Measurements from ENCODE around the gene SLC45A2. TPM values are rescaled to one million over a fixed set of nuclear protein-coding genes. Genes with fewer than 3 reads are reported as not detected.
"Not testable (repeated sequence)": the region's sequence is repeated elsewhere in the genome, so short reads cannot be mapped to it uniquely, and the experiment has no call there.

SLC45A2 gene
- under 1 TPM in 1 of 4 donors, not detected in 3; 0.32 TPM for total RNA-seq
- 0.70 TPM for polyA plus RNA-seq
- long read RNA-seq, donor 1, result 0 reads
- long read RNA-seq, donor 2, result 0 reads
- long read RNA-seq, donor 3, result 0 reads
- long read RNA-seq, donor 4, result 0 reads

DNA sequence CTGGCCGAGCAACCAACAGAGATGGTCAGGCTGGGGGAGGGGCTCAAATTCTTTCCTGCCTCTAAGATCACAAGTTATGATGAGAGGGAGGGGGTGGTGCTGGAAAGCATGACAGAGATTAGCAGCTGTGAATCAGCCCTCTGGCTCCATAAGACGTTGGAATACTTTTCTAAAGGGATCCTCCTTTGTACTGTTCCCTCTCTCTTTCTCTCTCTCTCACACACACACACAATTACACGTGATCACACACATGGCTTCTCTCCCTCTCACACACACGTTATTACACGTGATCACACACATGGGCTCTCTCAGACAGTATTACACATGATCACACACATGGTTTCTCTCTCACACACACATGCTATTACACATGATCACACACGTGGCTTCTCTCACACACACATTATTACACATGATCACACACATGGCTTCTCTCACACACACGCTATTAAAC is at the start of gene SLC45A2:
TSS of gene SLC45A2 (minus strand) at position 23 of the 454 bp plus-strand sequence. CDS start 110 bp downstream, outside the sequence.
- ATAC-seq (peak in 1 of 2 donors; percentile 36), DNase-seq (no peak)
- Histone ChIP-seq H3K27ac (ENCODE audit: low read length) (no peak within 1 kb of the TSS), H3K9me3 (ENCODE audit: control insufficient read depth, low read length) (no peaks in the 10 kb centered on the region), H3K4me1 (ENCODE audit: control insufficient read depth, insufficient read depth, low read length) (no peaks in the 10 kb centered on the region), H3K27me3 (ENCODE audit: control insufficient read depth, insufficient read depth) (no peaks in the 10 kb centered on the region), H3K4me3 (ENCODE audit: low read length) (no peak within 1 kb of the TSS)
- intact Hi-C loops (cut with DNase I), result no loop called here
- 65% methylated on average over 7 of the region's 7 CpGs for WGBS

DNA sequence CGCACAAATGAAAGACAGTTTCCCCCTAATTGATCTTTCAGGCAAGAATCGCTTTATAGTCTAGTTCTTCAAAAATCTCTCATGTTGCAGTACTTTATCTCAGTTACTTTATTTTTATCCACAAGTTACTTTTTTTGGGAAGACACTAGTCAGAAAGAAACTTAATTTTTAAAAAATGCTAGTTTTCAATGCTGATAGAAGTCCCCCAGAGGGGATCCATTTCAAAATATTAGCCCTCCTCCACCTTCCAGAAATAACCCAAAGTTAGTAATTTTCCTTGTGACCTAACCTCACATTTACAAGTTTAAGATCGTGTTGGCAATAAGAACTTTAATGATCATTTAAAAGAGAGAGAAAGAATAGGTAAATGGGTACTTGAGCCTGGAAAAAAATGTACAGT is 47.5 kb upstream of the SLC45A2 start:
- Histone ChIP-seq H3K9me3 (ENCODE audit: control insufficient read depth, low read length) (no peaks in the 10 kb centered on the region), H3K4me3 (ENCODE audit: low read length) (no peak overlapping the region), H3K27ac (ENCODE audit: low read length) (no peak overlapping the region), H3K4me1 (ENCODE audit: control insufficient read depth, insufficient read depth, low read length) (no peaks in the 10 kb centered on the region), H3K27me3 (ENCODE audit: control insufficient read depth, insufficient read depth) (no peaks in the 10 kb centered on the region)
- ATAC-seq (no peak), DNase-seq (no peak)
- intact Hi-C loops (cut with DNase I), result no loop called here
- 81% methylated on average over 3 of the region's 3 CpGs for WGBS

GRCh38 chr5:34031117-34031516 is 46.6 kb upstream of the SLC45A2 start:
- Histone ChIP-seq H3K27ac (ENCODE audit: low read length) (no peak overlapping the region), H3K9me3 (ENCODE audit: control insufficient read depth, low read length) (no peaks in the 10 kb centered on the region), H3K4me3 (ENCODE audit: low read length) (no peak overlapping the region), H3K27me3 (ENCODE audit: control insufficient read depth, insufficient read depth) (no peaks in the 10 kb centered on the region), H3K4me1 (ENCODE audit: control insufficient read depth, insufficient read depth, low read length) (no peaks in the 10 kb centered on the region)
- intact Hi-C loops (cut with DNase I), result no loop called here
- ATAC-seq (no peak), DNase-seq (no peak)
- WGBS, result 88% methylated on average over 2 of the region's 2 CpGs

- DNase-seq; H3K27ac ChIP-seq (ENCODE audit: low read length); H3K27me3 ChIP-seq (ENCODE audit: control insufficient read depth, insufficient read depth); intact Hi-C loops (cut with DNase I); H3K4me3 ChIP-seq (ENCODE audit: low read length); H3K9me3 ChIP-seq (ENCODE audit: control insufficient read depth, low read length); H3K4me1 ChIP-seq (ENCODE audit: control insufficient read depth, insufficient read depth, low read length); ATAC-seq: not testable (repeated sequence)
- WGBS, result 95% methylated on average over 2 of the region's 2 CpGs
These were observed 46.1 kb upstream of the SLC45A2 start for GRCh38 chr5:34030585-34030984.

GRCh38 chr5:34030048-34030447 is 45.6 kb upstream of the SLC45A2 start:
- no peaks in the 10 kb centered on the region for H3K27me3 ChIP-seq (ENCODE audit: control insufficient read depth, insufficient read depth)
- no peaks in the 10 kb centered on the region for H3K4me1 ChIP-seq (ENCODE audit: control insufficient read depth, insufficient read depth, low read length)
- H3K4me3 ChIP-seq (ENCODE audit: low read length), result no peak overlapping the region
- H3K27ac ChIP-seq (ENCODE audit: low read length), result no peak overlapping the region
- DNase-seq (no peak), ATAC-seq (no peak)
- intact Hi-C loops (cut with DNase I), result no loop called here
- H3K9me3 ChIP-seq (ENCODE audit: control insufficient read depth, low read length), result no peaks in the 10 kb centered on the region
- 74% methylated on average over 1 of the region's 1 CpG for WGBS

DNA sequence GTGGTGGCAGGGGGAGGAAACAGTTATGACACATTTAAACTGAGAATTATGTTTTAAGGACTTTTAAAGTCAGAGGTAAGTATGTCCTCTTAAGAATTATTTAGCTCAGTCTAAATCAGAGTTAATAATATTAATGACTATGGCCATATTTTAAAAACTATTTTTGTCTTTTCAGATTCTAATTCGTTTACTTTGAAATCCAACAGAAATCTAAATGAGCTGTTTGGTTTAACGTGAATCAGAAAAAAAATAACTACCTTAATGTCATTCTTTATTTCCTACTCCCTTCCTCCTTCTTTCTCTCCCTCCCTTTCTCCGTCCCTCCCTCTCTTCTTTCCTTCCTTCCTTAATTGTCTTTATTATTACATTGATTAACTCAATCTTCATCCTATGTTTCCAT is 43.9 kb upstream of the SLC45A2 start:
- no peak for DNase-seq
- H3K4me3 ChIP-seq (ENCODE audit: low read length), result no peak overlapping the region
- H3K27me3 ChIP-seq (ENCODE audit: control insufficient read depth, insufficient read depth), result no peaks in the 10 kb centered on the region
- H3K27ac ChIP-seq (ENCODE audit: low read length), result no peak overlapping the region
- no peak for ATAC-seq
- WGBS, result 81% methylated on average over 3 of the region's 3 CpGs
- intact Hi-C loops (cut with DNase I), result no loop called here
- H3K4me1 ChIP-seq (ENCODE audit: control insufficient read depth, insufficient read depth, low read length), result no peaks in the 10 kb centered on the region
- no peaks in the 10 kb centered on the region for H3K9me3 ChIP-seq (ENCODE audit: control insufficient read depth, low read length)

- intact Hi-C loops (cut with DNase I), result no loop called here
- no peaks in the 10 kb centered on the region for H3K27me3 ChIP-seq (ENCODE audit: control insufficient read depth, insufficient read depth)
- H3K9me3 ChIP-seq (ENCODE audit: control insufficient read depth, low read length), result no peaks in the 10 kb centered on the region
- WGBS, result 86% methylated on average over 9 of the region's 9 CpGs
- H3K4me1 ChIP-seq (ENCODE audit: control insufficient read depth, insufficient read depth, low read length), result peaks cover 1% of the 10 kb centered on the region
- no peak overlapping the region for H3K4me3 ChIP-seq (ENCODE audit: low read length)
- H3K27ac ChIP-seq (ENCODE audit: low read length), result no peak overlapping the region
- ATAC-seq (peak in 1 of 2 donors; percentile 24), DNase-seq (no peak)
These were observed 41.7 kb upstream of the SLC45A2 start for GRCh38 chr5:34026089-34026761.

DNA sequence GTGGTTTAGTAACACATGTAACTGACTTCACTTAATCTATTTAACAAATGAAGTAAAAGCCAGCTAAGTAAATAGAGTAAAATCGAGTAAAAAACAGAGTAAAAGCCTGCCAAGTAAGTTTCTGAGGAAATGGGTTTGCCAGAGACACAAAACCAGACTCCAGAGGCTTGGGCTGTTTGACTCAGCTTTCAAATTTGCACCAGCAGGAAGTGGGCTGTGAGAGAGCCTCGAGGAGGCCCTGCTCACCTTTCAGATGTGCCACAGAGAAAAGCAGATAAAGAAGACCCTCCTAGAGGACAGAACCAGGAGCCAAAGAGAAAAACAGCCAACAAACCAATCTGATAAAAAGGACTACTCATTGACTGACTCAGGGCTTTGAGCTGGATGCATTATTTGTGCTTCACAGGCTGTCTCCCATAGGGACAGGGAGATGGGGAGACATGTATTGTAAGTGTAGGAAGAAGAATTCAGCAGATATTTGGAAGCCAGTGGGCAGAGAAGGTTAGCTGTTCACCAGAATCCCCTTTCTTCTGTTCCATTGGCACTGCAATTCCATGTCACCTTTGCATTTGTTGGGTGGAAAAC is 37.7 kb upstream of the SLC45A2 start:
- no peak for DNase-seq
- H3K27ac ChIP-seq (ENCODE audit: low read length), result no peak overlapping the region
- intact Hi-C loops (cut with DNase I), result no loop called here
- peaks cover 1% of the 10 kb centered on the region for H3K4me1 ChIP-seq (ENCODE audit: control insufficient read depth, insufficient read depth, low read length)
- H3K9me3 ChIP-seq (ENCODE audit: control insufficient read depth, low read length), result no peaks in the 10 kb centered on the region
- no peaks in the 10 kb centered on the region for H3K27me3 ChIP-seq (ENCODE audit: control insufficient read depth, insufficient read depth)
- H3K4me3 ChIP-seq (ENCODE audit: low read length), result no peak overlapping the region
- peak in 1 of 2 donors; percentile 36 for ATAC-seq
- WGBS, result 18% methylated on average over 2 of the region's 2 CpGs

DNA sequence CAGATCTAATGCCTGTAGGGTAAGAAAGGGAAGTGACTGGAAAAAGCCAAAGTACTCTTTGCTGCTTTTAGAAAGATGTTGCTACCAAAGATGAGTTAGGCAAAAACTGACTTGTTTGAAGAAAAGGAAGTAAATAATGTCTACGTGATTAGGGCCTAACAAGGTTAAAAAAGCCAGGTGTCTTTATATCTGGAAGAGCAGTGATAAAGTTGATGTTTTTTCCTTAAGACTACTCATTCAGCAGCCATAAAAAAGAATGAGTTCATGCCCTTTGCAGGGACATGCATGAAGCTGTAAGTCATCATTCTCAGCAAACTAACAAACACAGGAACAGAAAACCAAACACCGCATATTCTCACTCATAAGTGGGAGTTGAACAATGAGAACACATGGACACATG is 36.8 kb upstream of the SLC45A2 start:
- peaks cover 1% of the 10 kb centered on the region for H3K4me1 ChIP-seq (ENCODE audit: control insufficient read depth, insufficient read depth, low read length)
- intact Hi-C loops (cut with DNase I), result no loop called here
- H3K4me3 ChIP-seq (ENCODE audit: low read length), result no peak overlapping the region
- H3K9me3 ChIP-seq (ENCODE audit: control insufficient read depth, low read length), result no peaks in the 10 kb centered on the region
- no peaks in the 10 kb centered on the region for H3K27me3 ChIP-seq (ENCODE audit: control insufficient read depth, insufficient read depth)
- DNase-seq, result no peak
- no peak for ATAC-seq
- H3K27ac ChIP-seq (ENCODE audit: low read length), result no peak overlapping the region
- WGBS, result 76% methylated on average over 2 of the region's 2 CpGs

- H3K4me1 ChIP-seq (ENCODE audit: control insufficient read depth, insufficient read depth, low read length), result peaks cover 1% of the 10 kb centered on the region
- no peak for ATAC-seq
- WGBS, result 96% methylated on average over 1 of the region's 1 CpG
- no peak for DNase-seq
- H3K27me3 ChIP-seq (ENCODE audit: control insufficient read depth, insufficient read depth), result no peaks in the 10 kb centered on the region
- H3K27ac ChIP-seq (ENCODE audit: low read length), result no peak overlapping the region
- H3K4me3 ChIP-seq (ENCODE audit: low read length), result no peak overlapping the region
- intact Hi-C loops (cut with DNase I), result no loop called here
- H3K9me3 ChIP-seq (ENCODE audit: control insufficient read depth, low read length), result no peaks in the 10 kb centered on the region
These were observed 36.2 kb upstream of the SLC45A2 start for GRCh38 chr5:34020726-34021125.

- Histone ChIP-seq H3K4me3 (ENCODE audit: low read length) (no peak overlapping the region), H3K27ac (ENCODE audit: low read length) (no peak overlapping the region), H3K27me3 (ENCODE audit: control insufficient read depth, insufficient read depth) (no peaks in the 10 kb centered on the region), H3K4me1 (ENCODE audit: control insufficient read depth, insufficient read depth, low read length) (peaks cover under 1% of the 10 kb centered on the region), H3K9me3 (ENCODE audit: control insufficient read depth, low read length) (no peaks in the 10 kb centered on the region)
- intact Hi-C loops (cut with DNase I), result no loop called here
- 93% methylated on average over 2 of the region's 2 CpGs for WGBS
- DNase-seq, result no peak
- no peak for ATAC-seq
These were observed 32.8 kb upstream of the SLC45A2 start for GRCh38 chr5:34017254-34017653.
